K562 (cell line): ENCODE data around the gene NAA40. TPM values are rescaled to one million over a fixed set of nuclear protein-coding genes. Genes with fewer than 3 reads are reported as not detected.

Experiments used
- BHLHE40 ChIP-seq: IDR thresholded peaks from 2 replicates; pipeline ENCODE4 v1.6.1; 2011; ENCODE audit warnings: low read length, improper control_type of control experiment
- CHCHD3 ChIP-seq: fragments of 250-450 bp; sonication (Bioruptor Pico); IDR thresholded peaks from 2 replicates; pipeline ENCODE4 v2.1.2; 2022; ENCODE audit warnings: mild to moderate bottlenecking
- CREB1 ChIP-seq, 2 experiments: sonication (generic) in 1 of 2; formaldehyde crosslinking in 1 of 2; IDR thresholded peaks; 2 replicates each; pipeline versions ENCODE4 v1.6.1 to v1.8.0; 2012 to 2022; ENCODE audit warnings: inconsistent platforms in 1 of 2, mild to moderate bottlenecking in 1 of 2, missing genetic modification reagents in 1 of 2, moderate library complexity in 1 of 2
- E2F4 ChIP-seq: sonication (generic); formaldehyde crosslinking; IDR thresholded peaks from 2 replicates; pipeline ENCODE4 v1.8.0; 2022; ENCODE audit warnings: mild to moderate bottlenecking, low read depth, missing genetic modification reagents
- EGR1 ChIP-seq: fragments of 450-650 bp; conservative IDR thresholded peaks from 2 replicates; pipeline ENCODE4 v1.6.1; 2017; ENCODE audit warnings: mild to moderate bottlenecking
- FOXK1 ChIP-seq: sonication (generic); formaldehyde crosslinking; IDR thresholded peaks from 2 replicates; pipeline ENCODE4 v1.8.0; 2022; ENCODE audit warnings: missing genetic modification reagents, mild to moderate bottlenecking, borderline replicate concordance
- PCBP1 ChIP-seq: fragments of 200-400 bp; formaldehyde crosslinking; IDR thresholded peaks from 2 replicates; pipeline ENCODE4 v1.6.1; 2018; ENCODE audit warnings: mild to moderate bottlenecking, low read depth, low read length; ENCODE audit not compliant: poor library complexity, severe bottlenecking
- PHF20 ChIP-seq: fragments of 450-650 bp; IDR thresholded peaks from 2 replicates; pipeline ENCODE4 v1.6.1; 2018; ENCODE audit not compliant: partially characterized antibody
- REST ChIP-seq, 2 experiments: fragments of 450-650 bp; formaldehyde crosslinking in 1 of 2; IDR thresholded peaks; 2 replicates each; pipeline versions ENCODE4 v1.4.0 to v1.6.1; 2014 to 2020; ENCODE audit warnings: mild to moderate bottlenecking in 2 of 2, borderline replicate concordance in 1 of 2, low read depth in 1 of 2
- RFX1 ChIP-seq: fragments of 450-650 bp; IDR thresholded peaks from 2 replicates; pipeline ENCODE4 v1.6.1; 2016; ENCODE audit warnings: mild to moderate bottlenecking, moderate library complexity
- SREBF2 ChIP-seq: sonication (generic); formaldehyde crosslinking; IDR thresholded peaks from 2 replicates; pipeline ENCODE4 v1.4.0; 2020; ENCODE audit warnings: mild to moderate bottlenecking, missing genetic modification reagents
- TFAM ChIP-seq: fragments of 250-450 bp; sonication (Bioruptor Pico); conservative IDR thresholded peaks from 2 replicates; pipeline ENCODE4 v1.5.0; 2021; ENCODE audit warnings: mild to moderate bottlenecking, moderate library complexity
- USF1 ChIP-seq: sonication (generic); formaldehyde crosslinking; IDR thresholded peaks from 2 replicates; pipeline ENCODE4 v1.9.0; 2022; ENCODE audit warnings: mild to moderate bottlenecking, missing genetic modification reagents
- ZBTB17 ChIP-seq: fragments of 450-650 bp; formaldehyde crosslinking; IDR thresholded peaks from 2 replicates; pipeline ENCODE4 v1.4.0; 2020; ENCODE audit warnings: mild to moderate bottlenecking
- ZEB2 ChIP-seq: fragments of 450-650 bp; IDR thresholded peaks from 2 replicates; pipeline ENCODE4 v1.6.1; 2016
- polyA plus RNA-seq, 8 experiments: library from polyadenylated mRNA; depleted of rRNA in 4 of 8; stranded (reverse) in 5 of 8; unstranded in 3 of 8; fragments of >200 nt; fragmentation: Nextera tagmentation in 2 of 8; fragmentation: Illumina TruSeq in 1 of 8; extraction: Ambion mirVana in 2 of 8; extraction: Trizol in 1 of 8; gene quantifications; 2 replicates each; pipeline versions ENCODE4 v1.2.1 to v1.2.3, GENCODE V29; 2011 to 2014; ENCODE audit warnings: inconsistent platforms in 1 of 8, missing spikeins in 1 of 8
- total RNA-seq, 7 experiments: library from RNA; depleted of rRNA in 6 of 7; stranded (reverse); fragments of >200 nt in 6 of 7; fragmentation: Illumina TruSeq in 2 of 7; extraction: Trizol in 2 of 7; gene quantifications; 2 replicates each; pipeline versions ENCODE4 v1.2.1 to v1.2.3, GENCODE V29; 2011 to 2021; ENCODE audit warnings: low replicate concordance in 1 of 7

Gene NAA40
- total and polyA plus RNA-seq, 9 of the 15 experiments (the other 6 are each of a cell fraction or from before 2014, with no cell fraction given): 6.2 to 39.0 (median 23.1) TPM

GRCh38 chr11:63938479-63939396 lies at the start of gene NAA40 (continued):
- TF ChIP-seq CREB1 (IDR thresholded peaks at IDR 0.05) (peak; percentile 98), CREB1 (CRISPR knock-in tag; IDR thresholded peaks at IDR 0.05) (peak; percentile 99), BHLHE40 (peak; percentile 91), PCBP1 (peak; percentile 95), PHF20 (peak; percentile 36), RFX1 (peak; percentile 98), USF1 (CRISPR knock-in tag) (peak; percentile 85), E2F4 (peak; percentile 56; the same call in 1 of the 2 replicates), EGR1 (peak; percentile 84), TFAM (no peak), CHCHD3 (CRISPR knock-in tag) (no peak), SREBF2 (CRISPR knock-in tag) (peak; percentile 77; the same call in 1 of the 2 replicates), REST (IDR thresholded peaks at IDR 0.05; ENCODE audit: borderline replicate concordance) (peak; percentile 69), REST (CRISPR knock-in tag; IDR thresholded peaks at IDR 0.05; ENCODE audit: low read depth) (peak; percentile 59; the same call in 1 of the 2 replicates), FOXK1 (CRISPR knock-in tag) (peak; percentile 77; the same call in 1 of the 2 replicates), ZEB2 (peak; percentile 52; the same call in 1 of the 2 replicates), ZBTB17 (CRISPR knock-in tag) (0 out of 2 replicates have a peak, but pooled peaks have one; percentile 57)
